Muscle of arm (tissue), 12 donors: Measurements from ENCODE around the gene VPS8. TPM values are rescaled to one million over a fixed set of nuclear protein-coding genes. Genes with fewer than 3 reads are reported as not detected.

Source experiments
- DNase-seq: peaks from one replicate; pipeline ENCODE4 v3.0.0-alpha.2; 2013
- polyA plus RNA-seq, 12 donors: library from polyadenylated mRNA; unstranded; fragments of 120-200 nt; gene quantifications; one replicate each; pipeline ENCODE4 v1.2.1, GENCODE V29; 2013; ENCODE audit not compliant: insufficient read length in 12 of 12

VPS8 gene
- polyA plus RNA-seq, 12 donors: 59.3 to 141 (median 96.5) TPM; not detected in 1

GRCh38 chr3:185052631-185053030, 240.7 kb downstream of the VPS8 start:
- DNase-seq: no peak

DNA sequence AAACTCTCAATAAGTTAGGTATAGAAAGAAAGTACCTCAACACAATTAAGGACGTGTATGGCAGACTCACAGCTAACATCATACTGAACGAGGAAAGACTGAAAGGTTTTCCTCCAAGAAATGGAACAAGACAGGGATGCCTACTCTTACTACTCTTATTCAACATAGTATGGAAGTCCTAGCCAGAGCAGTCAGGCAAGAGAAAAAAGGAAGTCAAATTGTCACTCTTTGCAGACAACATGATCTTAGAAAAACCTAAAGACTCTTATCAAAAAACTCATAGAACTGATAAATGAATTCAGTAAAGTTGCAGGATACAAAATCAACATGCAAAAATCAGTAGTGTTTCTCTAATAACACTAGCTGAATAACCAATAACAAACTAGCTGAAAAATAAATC, 244.9 kb downstream of the VPS8 start:
- no peak for DNase-seq

- no peak for DNase-seq
These were observed 245.9 kb downstream of the VPS8 start for GRCh38 chr3:185057829-185058228.

DNA sequence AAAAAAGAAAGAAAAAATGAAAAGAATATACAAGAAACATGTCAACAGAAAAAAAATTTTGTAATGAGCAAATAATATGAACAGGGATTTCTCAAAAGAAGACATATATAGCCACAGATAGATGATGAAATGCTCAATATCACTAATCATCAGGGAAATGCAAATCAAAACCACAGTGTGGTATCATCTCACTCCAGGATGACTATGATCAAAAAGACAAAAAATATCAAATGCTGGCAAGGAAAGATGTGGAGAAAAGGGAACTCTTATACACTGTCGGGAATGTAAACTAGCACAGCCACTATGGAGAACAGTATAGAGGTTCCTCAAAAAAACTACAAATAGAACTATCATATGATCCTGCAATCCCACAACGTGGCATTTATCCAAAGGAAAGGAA, 246.8 kb downstream of the VPS8 start:
- DNase-seq: no peak

GRCh38 chr3:185059766-185060165, 247.8 kb downstream of the VPS8 start:
- DNase-seq: no peak

- DNase-seq: no peak
These were observed 248.7 kb downstream of the VPS8 start for GRCh38 chr3:185060655-185061054.

- DNase-seq: peak; percentile 35
These were observed 250.2 kb downstream of the VPS8 start for GRCh38 chr3:185062191-185062590.

GRCh38 chr3:185063431-185063830, 251.5 kb downstream of the VPS8 start:
- no peak for DNase-seq

DNA sequence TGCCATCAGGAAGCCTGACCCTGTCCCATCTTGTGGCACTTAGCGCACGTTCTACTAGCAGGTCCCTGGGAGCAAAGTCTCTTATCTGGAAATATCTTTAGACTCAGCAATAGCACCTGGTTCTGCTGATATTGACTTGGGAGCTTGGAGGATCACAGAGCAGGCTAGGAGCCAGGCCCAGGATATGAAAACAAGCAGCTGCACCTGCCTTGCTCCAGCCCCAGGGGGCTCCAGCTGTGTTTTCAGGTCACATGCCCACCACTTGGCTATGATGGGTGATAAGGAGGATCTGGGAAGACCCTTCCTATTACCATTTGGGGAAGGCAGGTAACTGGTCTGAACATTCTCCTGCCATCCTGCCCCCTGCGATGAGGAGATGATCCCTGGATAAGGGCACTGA, 253.1 kb downstream of the VPS8 start:
- no peak for DNase-seq

- DNase-seq: no peak
These were observed 254.3 kb downstream of the VPS8 start for GRCh38 chr3:185066251-185066650.

- DNase-seq: no peak
These were observed 255.2 kb downstream of the VPS8 start for GRCh38 chr3:185067173-185067572.

- no peak for DNase-seq
These were observed 257.4 kb downstream of the VPS8 start for GRCh38 chr3:185069037-185070030.

DNA sequence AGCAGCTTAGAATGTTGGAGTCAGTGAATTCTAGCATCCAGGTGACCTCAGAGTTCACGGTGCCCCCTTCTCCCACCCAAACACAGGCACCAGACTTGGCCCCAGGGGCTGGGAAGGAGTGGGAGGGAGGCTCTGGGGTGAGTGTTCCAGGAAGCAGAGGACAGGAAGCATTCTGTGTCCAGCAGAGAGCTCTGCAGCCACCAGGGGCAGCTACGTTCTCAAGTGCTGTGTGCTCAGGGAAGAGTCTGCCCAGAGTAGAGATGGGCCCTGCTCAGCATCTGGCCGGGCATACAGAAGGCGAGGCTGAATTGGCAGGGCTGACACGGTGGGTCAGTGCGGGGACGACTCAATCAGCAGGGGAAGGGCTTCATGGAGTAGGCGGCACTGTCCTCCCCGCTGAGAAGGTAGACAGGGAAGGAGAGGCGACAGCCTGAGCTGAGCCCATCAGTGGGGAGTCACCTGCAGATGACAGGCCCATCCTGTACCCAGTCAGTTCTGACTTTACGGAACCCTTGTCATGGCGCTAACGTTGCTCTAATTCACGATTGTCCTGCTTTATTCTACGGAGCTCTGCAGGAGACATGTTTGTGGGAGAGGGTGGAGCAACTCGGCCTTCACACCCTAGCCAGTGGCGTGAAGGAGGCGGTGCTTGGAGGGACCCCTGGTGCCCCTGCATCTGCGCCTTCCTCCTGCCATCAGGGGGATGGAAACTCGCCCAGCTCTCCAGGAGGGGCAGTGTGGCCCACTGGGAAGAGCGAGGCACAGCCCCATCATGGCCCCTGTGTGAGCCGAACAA, 258.7 kb downstream of the VPS8 start:
- DNase-seq: no peak

DNA sequence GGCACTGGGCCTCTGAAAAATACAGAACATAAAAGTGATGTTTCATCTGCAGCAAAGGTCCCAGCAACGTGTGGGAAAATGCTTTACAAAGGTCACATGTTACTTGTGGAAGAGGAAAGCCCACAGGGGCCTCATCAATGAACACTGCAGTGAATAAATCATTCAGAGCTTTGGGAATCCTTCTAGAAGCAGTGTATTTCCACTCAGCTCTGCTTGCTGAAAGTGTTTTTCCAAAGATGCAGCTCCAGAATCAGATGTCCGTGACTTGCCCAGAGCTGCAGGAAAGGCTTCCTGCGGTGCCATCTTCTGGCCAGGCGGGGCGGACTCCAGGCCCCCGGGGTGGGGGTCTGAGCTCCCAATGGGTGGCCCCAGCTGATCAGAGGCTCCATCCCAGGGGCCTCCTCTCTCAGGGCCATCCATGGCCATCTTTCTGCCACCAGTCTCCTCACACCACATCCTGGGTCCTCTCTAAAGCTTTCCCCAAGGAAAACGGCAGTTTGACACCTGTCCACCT, 259.4 kb downstream of the VPS8 start:
- DNase-seq: no peak

- DNase-seq: no peak
These were observed 263.6 kb downstream of the VPS8 start for GRCh38 chr3:185075547-185075946.

GRCh38 chr3:185076219-185076618, 264.3 kb downstream of the VPS8 start:
- DNase-seq: no peak

DNA sequence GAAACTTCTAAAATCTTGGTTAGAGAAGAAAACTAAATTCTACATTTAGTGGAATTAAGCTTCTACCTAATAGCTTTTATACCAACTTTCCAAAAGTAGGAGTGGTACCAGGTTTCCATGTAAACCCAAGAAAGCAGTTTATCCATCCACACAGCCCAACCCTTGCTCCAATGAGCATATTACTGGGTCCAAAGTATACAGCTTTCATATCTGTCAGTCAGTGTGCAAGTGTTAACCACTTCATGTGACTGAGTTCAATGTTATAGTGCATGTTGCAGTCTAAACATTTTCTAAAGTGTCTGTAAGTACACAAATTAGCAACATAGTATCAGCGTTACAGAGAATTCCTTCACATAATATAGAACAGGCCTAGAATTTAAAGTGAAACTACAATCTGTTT, 267.7 kb downstream of the VPS8 start:
- DNase-seq: no peak

DNA sequence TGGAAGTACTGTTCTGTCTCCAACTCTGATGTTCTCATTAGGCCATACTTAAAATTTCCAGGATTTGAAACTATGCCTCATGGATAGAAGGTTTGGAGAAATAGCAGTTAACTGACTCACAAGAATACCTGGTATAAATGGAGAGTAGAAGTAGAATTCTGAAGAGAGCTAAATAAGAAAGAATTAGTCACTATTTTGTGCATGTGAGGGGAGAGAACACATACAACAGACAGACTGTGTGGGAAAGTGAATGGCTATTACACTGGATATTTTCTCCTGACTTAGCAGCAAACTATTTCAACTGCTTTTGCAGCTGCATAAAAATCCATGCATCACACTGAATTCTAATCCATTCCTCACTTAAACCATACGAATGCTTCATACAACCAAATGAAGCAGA, 269.6 kb downstream of the VPS8 start:
- no peak for DNase-seq

GRCh38 chr3:185082149-185082548, 270.2 kb downstream of the VPS8 start:
- no peak for DNase-seq

- no peak for DNase-seq
These were observed 270.9 kb downstream of the VPS8 start for GRCh38 chr3:185082829-185083228.

GRCh38 chr3:185084402-185084801, 272.4 kb downstream of the VPS8 start:
- no peak for DNase-seq

DNA sequence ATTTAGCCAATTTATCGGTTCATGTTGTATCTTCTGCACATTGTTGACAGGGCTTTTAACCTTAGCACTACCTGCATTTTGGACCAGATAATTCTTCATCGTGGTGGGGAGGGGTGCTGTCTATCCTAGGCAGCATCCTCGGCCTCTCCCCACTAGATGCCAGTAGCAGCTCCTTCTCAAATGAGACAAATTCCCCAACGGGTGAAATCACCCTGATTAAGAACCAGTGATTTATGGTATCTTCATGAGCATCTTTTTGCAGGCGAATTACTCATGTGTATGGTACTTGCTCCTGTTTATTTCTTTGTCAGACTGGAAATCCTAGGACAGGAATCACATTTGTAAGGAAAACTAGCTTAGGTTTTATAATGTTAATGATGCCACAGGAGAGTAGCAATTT, 272.9 kb downstream of the VPS8 start:
- no peak for DNase-seq

DNA sequence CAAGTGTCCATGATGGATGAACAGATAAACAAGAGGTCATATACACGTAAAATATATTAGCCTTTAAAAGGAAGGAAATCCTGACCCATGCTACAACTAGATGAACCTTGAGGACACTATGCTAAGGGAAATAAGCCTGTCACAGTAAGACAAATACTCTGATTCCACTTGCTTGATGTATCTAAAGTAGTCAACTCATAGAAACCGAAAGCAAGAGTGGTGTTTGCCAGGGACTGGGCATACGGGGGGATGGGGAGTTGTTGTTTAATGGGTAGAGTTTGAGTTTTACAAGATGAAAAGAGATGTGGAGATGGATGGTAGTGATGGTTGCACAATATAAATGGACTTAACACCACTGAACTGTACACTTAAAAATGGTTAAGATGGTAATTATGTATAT, 275.5 kb downstream of the VPS8 start:
- DNase-seq: no peak
